HG03571 (cell line): ENCODE results near the gene NR2C2AP.
"Not testable (repeated sequence)": the region's sequence is repeated elsewhere in the genome, so short reads cannot be mapped to it uniquely, and the experiment has no call there.

Experiments used
- ATAC-seq: cut with Tn5 transposase; IDR thresholded peaks from one replicate; pipeline ENCODE4 v1.9.1; 2021; ENCODE audit not compliant: unreplicated experiment

NR2C2AP gene

DNA sequence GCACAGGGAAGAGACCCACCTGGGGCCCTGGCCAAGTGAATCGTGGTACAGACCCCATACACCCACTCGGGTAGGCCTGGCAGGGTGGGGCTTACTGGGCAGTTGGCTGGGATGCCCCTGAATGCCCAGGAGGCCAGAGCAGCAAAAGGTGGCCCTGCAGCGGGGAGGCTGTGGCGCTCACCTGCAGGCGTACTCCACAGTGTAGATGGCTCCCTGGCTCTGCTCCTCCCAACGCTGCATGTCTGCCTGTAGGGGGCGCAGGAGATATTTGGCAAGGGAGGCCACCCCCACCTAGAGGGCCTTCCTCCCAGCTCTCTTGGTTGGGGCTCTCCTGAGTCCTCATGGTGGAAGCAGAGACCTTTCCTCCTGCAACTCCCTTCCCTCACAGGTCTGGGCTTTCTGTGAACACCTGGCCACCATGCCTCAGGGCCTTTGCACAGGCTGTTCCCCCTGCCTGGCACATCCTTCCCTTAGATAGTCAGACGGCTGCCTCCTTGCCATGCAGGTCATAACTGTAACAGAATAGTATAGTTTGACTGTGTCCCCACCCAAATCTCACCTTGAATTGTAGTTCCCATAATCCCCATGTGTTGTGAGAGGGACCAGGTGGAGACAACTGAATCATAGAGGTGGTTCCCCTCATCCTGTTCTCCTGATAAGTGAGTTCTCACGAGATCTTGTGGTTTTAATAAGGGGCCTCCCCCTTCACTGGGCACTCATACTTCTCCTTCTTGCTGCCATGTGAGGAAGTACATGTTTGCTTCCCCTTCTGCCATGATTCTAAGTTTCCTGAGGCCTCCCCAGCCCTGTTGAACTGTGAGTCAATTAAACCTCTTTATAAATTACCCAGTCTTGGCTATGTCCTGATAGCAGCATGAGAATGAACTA lies 17.1 kb downstream of the NR2C2AP start:
- no peak for ATAC-seq

DNA sequence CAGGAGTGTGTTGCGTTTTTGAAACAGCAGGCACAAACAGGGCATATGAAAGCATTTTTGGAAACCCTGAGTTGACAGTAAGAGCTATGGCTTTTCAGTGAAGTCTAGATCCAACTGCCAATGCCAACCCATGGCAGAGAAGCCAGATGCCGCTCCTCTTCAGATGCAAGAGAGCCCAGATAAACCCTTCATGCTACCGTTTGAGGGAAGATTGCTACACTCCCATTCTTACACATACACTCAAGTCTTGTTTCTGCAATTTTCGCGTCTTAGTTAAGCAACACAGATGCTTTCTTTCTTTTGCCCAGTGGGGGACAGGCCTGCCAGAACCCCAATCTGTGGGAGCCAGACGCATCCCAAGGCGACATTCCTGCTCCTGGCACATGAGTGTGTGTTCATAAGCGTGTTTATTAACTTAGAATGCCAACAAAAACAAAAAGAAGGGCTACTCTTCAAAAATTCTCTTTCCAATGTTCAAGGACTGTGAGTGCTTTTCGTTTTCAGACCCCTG lies 21.7 kb downstream of the NR2C2AP start:
- no peak for ATAC-seq

DNA sequence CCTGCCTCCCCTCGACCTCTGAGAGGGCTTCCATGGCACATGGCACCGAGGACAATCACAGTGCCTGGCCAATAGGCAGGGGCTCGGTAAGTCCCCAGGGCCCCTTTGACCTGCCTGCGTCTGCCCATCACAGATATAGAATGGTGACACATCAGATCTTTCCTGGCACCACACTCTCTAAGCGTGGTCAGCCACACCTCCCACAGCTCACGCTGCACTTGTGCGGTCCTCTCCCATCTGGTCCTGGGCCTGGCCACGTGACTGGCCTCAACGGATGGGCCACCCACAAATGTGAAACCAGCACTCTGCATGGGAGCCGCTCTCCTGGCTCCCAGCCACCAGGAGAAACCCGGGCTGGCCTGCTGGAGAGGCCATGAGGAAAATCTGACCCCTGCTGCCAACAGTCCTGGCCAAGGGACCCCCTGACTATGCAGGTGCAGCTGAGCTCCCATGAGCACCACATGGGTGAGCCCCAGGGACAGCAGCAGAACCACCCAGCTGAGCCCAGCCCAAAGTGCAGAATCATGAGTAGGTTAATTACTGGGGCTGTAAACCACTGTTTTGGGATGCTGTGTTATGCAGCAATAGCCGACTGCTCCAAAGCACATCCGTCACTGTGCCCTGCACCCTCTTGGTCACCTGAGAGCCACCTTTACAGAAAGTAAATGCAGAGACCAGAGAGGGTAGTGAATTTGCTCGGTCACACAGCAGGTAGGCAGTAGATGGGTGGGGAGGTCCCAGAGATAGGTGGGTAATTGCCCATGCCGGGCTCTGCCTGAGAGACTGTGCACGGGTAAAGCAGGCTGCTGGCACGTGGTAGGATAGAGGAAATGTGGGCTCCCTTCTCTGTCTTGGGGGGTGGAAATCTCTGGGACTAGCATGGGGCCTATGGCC lies 23.4 kb downstream of the NR2C2AP start:
- ATAC-seq, result no peak

DNA sequence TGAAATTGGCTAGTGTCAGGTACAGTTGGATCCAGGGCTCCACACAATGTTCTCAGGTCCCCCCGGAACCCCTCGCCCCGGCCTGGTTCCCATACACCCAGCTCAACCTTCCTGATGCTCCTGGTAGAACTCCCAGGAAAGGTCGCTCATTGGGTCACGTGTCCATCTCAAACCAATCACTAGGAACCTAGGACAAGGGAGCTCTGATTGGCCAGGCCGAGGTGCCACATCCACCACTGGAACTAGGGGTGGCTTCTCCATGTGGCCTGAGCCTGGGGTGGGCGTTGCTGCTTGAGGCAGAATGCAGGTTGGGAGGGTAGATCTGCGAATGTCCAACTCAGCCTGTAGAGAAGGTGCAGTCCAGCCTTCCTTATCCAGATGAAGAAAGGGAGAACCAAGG lies 26.3 kb downstream of the NR2C2AP start:
- no peak for ATAC-seq

DNA sequence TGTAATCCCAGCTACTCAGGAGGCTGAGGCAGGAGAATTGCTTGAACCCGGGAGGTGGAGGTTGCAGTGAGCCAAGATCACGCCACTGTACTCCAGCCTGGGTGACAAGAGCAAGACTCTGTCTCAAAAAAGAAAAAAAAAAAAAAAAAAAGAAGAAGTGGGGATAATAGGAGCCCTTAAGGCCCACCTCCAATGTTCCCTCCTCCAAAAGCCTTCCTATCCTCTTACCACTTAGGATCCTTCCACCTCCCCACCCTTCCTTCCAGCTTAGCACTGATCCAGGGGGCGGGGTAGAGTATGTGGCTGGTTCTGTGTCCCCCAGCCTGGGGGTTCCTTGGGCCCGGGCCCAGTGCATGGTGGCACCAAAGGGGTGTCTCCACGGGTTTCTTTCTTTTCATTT lies 30.0 kb downstream of the NR2C2AP start:
- ATAC-seq, result not testable (repeated sequence)

DNA sequence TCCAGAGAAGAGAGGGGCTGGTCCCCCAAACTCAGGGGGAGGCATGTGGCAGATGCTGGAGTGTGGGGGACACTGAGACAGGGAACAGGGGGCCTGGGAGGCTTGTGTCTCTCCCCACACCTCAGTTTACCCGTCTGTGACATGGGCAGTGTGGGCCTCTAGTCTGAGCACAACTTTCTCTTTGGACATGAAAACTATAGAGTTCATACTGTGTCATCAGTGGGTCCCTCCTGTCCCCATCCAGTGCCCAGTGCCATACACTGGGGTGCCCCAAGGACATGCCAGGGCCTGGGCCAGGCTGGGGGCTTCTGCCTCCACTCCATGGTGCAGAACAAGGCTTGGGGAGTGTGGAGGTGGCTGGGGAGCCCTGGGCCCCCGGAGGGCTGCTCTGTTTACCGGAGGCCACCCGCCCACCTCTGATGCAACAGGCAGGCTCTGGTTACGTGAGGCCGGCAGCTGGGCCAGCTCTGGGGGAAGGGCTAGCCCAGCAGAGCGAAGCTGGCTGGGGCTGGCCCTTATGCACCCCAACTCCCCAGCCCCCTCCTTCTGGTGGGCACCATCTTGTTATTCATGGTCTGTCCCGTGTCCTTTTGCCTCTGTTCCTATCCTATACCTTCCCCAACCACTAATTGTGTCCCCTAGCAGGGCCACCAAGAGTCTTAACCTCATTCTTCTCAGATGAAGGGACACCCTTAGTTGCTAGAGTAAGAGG lies 31.2 kb downstream of the NR2C2AP start:
- ATAC-seq, result no peak

DNA sequence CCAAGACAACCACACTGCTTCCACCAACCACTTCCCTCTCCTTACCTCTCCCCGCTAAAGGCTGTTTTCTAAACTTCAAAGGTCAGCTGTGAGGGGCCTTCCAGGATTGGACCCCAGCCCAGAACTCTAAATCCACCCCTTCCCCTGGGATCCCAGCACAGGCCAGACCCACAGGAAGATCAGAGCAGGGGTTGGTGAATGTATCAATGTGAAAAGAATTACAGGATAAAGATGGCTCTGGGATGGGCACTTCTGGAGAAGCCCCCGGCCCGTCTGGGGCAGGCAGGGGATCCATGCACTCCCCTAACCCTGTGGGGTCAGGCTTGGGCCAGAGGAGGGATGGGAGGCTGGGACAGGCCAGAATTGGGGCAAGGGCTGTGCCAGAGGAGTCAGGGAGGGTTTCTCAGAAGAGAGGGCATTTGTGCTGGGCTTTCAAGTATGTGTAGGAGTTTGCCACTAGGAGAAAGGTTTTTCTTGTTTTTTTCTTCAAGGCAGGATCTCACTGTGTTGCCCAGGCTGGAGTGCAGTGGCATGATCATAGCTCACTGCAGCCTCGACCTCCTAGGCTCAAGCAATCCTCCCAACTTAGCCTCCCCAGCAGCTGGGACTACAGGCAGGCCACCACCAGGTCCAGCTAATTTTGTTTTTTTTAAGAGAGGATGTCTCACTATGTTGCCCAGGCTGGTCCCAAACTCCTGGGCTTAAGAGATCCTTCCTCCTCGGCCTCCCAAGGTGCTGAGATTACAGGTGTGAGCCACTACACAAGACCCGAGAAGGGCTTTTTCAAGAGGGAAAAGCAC lies 32.1 kb downstream of the NR2C2AP start:
- ATAC-seq, result no peak

DNA sequence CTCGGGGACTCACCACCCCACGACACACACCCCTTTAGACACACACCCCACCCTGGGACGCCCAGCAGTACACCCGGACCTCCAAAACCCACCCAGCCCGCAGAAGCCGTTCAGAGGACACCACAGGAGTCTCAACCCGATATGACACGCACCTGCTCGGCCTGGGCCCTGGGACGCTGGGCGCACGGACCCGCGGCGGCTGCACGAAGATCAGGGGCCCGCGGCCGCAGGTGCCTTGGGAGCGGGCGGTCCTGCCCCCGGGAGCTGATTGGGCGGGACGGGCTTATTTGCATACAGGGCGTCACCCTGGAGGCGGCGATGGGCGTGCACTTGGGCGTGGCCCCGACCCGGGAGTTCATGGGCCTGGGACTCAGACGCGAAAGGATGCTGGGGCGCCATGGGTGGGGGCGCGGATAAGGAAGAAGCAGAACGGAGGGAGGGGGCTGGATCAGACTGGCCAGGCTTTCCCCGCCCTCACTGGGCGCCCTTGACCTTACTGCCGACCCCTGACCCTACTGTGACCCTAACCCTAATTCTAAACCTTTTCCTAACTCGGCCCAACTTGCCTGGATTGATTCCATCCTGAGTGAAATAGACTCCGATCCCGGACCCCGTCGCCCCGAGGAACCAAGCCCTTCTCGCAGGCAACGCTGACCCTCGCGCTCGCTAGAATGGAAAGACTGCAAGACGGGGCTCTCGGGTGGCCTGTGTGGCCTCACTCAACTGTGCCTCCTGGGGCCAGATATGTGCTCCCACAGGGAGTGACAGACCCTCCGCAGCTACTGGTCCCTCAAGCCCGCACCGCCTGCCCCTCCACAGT lies 33.0 kb downstream of the NR2C2AP start, which contains the start of gene MEF2B:
Gene MEF2B (minus strand): TSS at position 211 of the 820 bp plus-strand sequence. CDS start 19,528 bp downstream, outside the sequence.
- peak; percentile 79 for ATAC-seq

DNA sequence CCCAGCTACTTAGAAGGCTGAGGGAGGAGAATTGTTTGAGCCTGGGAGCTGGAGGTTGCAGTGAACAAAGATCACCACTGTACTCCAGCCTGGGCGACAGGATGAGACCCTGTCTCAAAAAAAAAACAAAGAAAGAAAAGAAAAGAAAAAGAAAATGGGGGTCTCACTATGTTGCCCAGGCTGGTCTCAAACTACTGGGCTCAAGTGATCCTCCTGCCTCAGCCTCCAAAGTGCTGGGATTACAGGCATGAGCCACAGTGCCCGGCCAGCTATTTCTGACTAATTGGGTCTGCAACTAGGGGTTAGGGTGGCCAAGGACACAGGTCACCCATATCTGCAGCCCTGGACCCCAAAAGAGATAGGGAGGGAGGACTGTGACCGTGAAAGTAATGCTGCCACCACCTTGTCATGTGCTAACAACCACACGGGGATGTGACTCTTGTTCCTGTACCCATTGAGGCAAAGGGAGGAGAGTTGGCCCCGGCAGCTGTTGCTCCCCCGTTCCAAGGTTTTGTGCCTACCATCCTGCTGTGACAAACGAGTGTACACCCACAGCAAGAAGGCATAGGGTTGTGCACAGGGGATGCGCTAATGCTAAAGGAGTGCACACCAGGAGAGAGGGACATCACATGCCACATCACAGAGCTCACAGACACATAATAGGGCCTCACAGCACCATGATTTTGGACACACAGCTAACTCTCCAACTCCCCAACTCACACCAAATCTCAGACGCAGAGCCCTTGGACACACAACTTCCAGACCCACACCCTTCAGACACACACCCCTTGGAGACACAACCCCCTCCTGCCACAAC lies 33.8 kb downstream of the NR2C2AP start:
- ATAC-seq, result no peak

DNA sequence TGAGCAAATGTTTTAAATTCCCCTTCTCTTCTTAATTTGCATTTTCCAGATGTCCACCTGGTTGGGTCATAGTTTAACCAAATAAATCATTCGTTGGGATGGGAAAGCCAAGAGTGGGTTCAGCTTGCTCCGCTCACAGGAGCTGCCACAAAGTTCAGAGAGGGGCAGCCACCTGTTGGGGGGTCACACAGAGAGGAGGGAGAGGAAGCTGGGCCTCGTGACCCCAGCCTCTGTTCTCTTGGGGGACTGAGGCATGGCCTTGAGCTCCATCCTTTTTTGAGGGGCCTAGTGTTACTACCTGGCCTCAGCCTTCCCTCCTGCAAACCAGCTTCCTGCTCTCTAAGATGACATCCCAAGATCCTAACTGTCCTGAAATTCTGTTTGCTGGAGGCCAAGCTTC lies 35.6 kb downstream of the NR2C2AP start:
- ATAC-seq, result no peak

DNA sequence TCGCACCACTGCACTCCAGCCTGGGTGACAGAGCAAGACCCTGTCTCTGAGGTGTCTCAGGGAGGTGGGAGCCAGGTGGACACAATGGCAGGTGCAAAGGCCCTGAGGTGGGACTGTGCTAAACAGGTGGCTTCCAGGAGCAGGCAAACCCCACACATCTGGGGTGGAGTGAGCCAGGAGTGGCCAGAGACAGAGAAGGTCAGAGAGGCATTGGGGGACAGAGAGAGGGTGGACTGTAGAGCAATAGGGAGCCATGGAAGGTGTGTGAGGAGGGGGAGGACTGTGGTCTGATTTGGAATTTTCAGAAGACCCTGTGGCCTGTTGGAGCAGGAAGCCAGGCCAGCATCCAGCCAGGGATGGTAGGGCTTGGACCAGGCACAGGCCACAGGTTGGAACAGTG lies 37.8 kb downstream of the NR2C2AP start:
- ATAC-seq, result no peak

DNA sequence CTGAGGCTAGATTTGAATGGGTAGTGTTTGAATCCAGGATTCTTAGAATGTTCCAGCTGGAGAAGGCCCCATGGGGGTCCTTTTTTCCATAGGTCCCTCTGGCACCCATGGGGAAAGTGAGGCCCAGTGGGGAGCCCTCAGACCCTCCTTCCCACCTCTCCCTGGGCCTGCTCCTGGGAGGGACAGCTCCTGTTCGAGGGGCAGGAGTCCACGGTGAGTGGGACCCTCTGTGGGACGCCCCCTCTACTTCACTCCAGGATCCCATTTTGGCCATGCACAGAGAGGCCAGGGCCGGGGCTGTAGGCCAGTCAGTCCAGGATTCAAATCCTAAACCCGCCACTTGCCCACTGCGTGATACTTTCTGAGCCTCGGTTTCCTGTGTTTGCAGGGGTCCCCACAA lies 40.7 kb downstream of the NR2C2AP start:
- no peak for ATAC-seq

DNA sequence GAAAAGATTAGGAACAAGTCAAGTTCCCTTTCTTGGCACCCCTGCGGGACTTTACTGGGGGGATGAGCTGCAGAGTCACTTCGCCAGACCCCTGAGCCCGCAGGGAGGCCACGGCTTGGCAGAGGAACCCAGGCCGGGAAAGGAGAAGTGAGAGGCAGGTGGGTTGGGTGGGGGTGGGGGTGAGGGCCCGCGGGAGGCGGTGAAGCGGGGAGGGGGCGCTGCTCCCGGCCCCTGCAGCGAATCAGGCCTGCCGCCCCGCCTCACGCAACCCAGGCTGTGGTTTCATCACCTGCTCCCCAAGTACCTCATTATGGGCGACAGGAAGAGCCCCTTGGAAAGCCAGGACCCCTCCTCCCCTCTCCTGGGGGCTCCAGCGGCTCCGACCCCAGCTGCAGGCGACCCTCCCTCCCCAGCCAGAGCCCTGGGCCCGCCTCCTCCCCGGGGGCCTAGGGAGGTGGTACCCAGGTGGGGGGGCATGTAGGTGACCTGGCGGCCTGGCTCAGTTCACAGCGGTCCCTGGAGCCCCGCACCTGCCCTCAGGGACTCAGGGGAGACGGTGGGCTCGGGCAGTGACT lies 42.7 kb downstream of the NR2C2AP start:
- ATAC-seq, result no peak

DNA sequence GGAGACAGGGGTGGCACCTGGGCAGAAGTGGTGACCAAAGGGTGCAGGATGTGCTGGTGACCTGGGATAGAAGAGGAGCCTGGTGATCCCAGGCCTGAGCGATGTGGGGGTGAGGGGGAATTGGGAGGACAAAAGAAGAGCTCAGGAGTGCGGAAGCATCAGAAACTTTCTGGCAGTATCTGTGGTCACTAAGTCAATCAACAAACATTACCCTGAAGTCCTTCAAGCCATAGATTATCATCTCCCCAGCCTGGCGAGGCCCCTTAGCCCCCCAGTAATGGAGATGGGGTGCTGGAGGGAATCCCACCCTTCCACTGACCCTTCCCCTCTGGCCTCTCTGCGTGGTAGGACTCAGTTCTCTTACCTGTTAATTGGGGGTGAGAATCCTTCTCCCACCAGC lies 43.7 kb downstream of the NR2C2AP start:
- no peak for ATAC-seq

DNA sequence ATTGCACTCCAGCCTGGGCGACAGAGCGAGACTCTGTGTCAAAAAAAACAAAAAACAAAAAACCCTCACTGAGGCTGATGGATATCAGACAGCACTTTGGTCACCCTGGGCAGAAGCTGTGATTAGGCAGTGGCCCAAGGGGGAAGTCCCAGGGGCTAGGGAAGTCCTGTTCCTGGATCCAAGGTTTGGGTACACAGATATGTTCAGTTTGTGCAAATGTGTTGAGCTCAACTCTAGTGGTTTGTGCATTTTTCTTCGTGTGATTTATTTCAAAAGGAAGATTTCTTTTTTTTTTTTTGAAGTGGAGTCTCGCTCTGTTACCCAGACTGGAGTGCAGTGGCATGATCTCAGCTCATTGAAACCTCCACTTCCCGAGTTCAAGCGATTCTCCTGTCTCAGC lies 45.4 kb downstream of the NR2C2AP start:
- ATAC-seq, result no peak

DNA sequence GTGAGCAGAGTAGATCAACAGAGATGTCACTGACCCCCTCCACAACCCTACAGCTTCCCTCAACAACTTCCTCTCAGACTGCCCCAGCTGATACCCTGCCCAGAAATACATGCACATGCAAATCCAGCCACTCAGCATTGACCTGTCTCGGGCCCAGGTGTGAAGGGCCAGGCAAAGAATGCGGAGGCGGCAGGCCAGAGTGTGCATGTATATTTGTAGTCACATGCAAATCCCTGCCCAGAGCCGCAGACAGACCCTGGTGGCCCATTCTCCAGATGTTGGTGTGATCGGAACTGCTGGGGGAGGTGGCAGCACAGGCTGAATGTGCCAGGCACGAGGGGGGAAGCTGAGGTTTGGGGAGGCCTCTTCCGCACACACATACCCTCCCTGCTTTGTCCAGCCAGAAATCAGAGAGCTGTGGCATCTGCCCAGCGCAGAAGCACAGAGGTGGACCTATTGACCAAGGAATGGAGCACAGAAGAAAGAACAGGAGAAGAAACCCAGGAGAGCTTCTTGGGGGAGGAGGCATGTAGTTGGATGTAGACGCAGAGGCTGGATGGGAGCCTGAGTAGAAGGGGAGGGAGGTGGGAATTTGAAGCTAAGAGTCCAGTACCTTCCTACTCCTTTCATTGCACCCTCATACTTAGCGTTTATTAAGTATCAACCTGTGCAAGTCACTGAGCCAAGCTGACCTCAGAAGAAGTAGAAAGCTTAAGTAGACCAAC lies 47.6 kb downstream of the NR2C2AP start:
- ATAC-seq, result no peak

DNA sequence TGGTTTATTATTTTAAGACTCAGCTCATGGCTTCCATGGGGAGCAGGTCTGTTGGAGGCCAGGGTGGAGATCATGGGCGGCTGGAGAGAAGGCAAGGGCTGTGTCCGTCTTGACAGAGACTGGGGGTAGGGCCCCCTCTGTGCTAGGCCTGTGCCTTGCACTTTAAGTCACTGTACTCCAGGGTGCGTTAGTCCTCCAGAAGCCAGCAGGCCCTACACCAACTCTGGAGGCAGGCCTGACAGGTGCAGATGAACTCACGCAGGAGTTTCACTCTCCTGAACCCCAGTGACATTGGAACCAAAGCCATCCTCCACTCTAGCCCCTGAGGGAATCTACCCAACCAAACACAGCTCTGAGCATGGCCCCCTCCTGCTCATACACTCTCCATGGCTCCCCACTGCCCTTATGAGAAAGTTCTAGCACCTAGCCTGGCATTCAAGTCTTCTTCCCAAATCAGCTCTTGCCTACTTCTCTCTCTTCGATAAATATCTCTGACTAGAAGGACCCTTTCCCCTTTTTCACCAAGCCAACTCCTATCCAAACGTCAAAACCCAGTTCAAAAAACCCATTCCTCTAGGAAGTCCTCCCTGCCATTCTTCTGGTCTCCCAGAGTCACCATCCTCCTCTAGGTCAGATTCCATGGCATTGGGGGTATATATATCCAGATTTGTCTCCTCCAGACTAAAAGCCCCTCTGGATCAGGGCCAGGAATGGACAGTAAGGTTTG lies 48.3 kb downstream of the NR2C2AP start:
- no peak for ATAC-seq
